Measurements from ENCODE around the gene IPO5. TPM values are rescaled to one million over a fixed set of nuclear protein-coding genes. Genes with fewer than 3 reads are reported as not detected.

Gene IPO5
- 194 and 204 TPM in 2 replicates for total RNA-seq

GRCh38 chr13:97953376-97953970 is at the start of gene IPO5:
Gene IPO5 (plus strand): TSS chr13:97953675. CDS start chr13:97976697, 23,022 bp downstream.

Other genes with a start within 250 kb of the IPO5 start
- gene FARP1, start 189.4 kb downstream of the IPO5 start, total RNA-seq, result 41.5 and 45.0 TPM in 2 replicates
- gene RNF113B, start 223.6 kb downstream of the IPO5 start, total RNA-seq, result not detected in 2 replicates